ENCODE results near the gene MMP11. TPM values are rescaled to one million over a fixed set of nuclear protein-coding genes. Genes with fewer than 3 reads are reported as not detected.

MMP11 gene
- total and polyA plus RNA-seq, 4 donors = 0.33 to 33.7 (median 0.61) TPM

GRCh38 chr22:23754220-23754919 is 18.3 kb upstream of the MMP11 start, which contains the start of gene VPREB3:
Gene VPREB3, minus strand, starts transcription at chr22:23754425. Its CDS starts 62 bp downstream, at chr22:23754363.
- no peak for TF ChIP-seq RXRA (IDR thresholded peaks at IDR 0.05)
- DNase-seq (ENCODE audit: low spot score) = no peak
- Histone ChIP-seq H3K27ac (ENCODE audit: low read depth in 1 of 2, low read length in 2 of 2) (no peak within 1 kb of the TSS), H3K27me3 (ENCODE audit: control insufficient read depth in 4 of 4, insufficient read depth in 4 of 4, low read length in 3 of 4) (no peaks in the 10 kb centered on the region), H3K9ac (ENCODE audit: low read depth in 1 of 2, low read length in 2 of 2) (no peak within 1 kb of the TSS), H3K36me3 (ENCODE audit: control insufficient read depth in 4 of 4, insufficient read depth in 3 of 4, low read depth in 1 of 4, low read length in 3 of 4) (no peaks in the 10 kb centered on the region), H3K9me3 (ENCODE audit: control insufficient read depth in 4 of 4, low read length in 3 of 4) (no peaks in the 10 kb centered on the region), H3K4me1 (ENCODE audit: control insufficient read depth in 4 of 4, insufficient read depth in 4 of 4, low read length in 3 of 4) (peaks cover 0 to 10% (median 2%) of the 10 kb centered on the region in 4 donors), H3K4me3 (ENCODE audit: low read depth in 1 of 3, low read length in 3 of 3) (no peak within 1 kb of the TSS)
- 90% methylated on average over 14 of the region's 14 CpGs for WGBS

- H3K9ac ChIP-seq (ENCODE audit: low read depth in 1 of 2, low read length in 2 of 2) = no peak overlapping the region
- no peak overlapping the region for H3K4me3 ChIP-seq (ENCODE audit: low read depth in 1 of 3, low read length in 3 of 3)
- TF ChIP-seq RAD21 (IDR thresholded peaks at IDR 0.05) (no peak), RXRA (IDR thresholded peaks at IDR 0.05) (no peak), FOXA2 (IDR thresholded peaks at IDR 0.05) (no peak), YY1 (IDR thresholded peaks at IDR 0.05) (no peak), HNF4A (conservative IDR thresholded peaks at IDR 0.05) (no peak), ZBTB33 (IDR thresholded peaks at IDR 0.05) (no peak), EGR1 (IDR thresholded peaks at IDR 0.05; ENCODE audit: low read depth in 2 of 2) (no peak), GABPA (IDR thresholded peaks at IDR 0.05 in 1 of 2, conservative IDR thresholded peaks at IDR 0.05 in 1 of 2) (no peak), ATF3 (IDR thresholded peaks at IDR 0.05) (no peak), HNF4G (IDR thresholded peaks at IDR 0.05) (no peak), NR2F2 (IDR thresholded peaks at IDR 0.05) (no peak), CTCF (IDR thresholded peaks at IDR 0.05; ENCODE audit: low read depth, low read length, missing input control) (no peak), REST (IDR thresholded peaks at IDR 0.05) (no peak)
- no peak overlapping the region for H3K27ac ChIP-seq (ENCODE audit: low read depth in 1 of 2, low read length in 2 of 2)
- no peak for DNase-seq (ENCODE audit: low spot score)
- no peaks in the 10 kb centered on the region for H3K9me3 ChIP-seq (ENCODE audit: control insufficient read depth in 4 of 4, low read length in 3 of 4)
- H3K4me1 ChIP-seq (ENCODE audit: control insufficient read depth in 4 of 4, insufficient read depth in 4 of 4, low read length in 3 of 4) = peaks cover 0 to 10% (median 2%) of the 10 kb centered on the region in 4 donors
- 86% methylated on average over 6 of the region's 6 CpGs for WGBS
- H3K27me3 ChIP-seq (ENCODE audit: control insufficient read depth in 4 of 4, insufficient read depth in 4 of 4, low read length in 3 of 4) = no peaks in the 10 kb centered on the region
- H3K36me3 ChIP-seq (ENCODE audit: control insufficient read depth in 4 of 4, insufficient read depth in 3 of 4, low read depth in 1 of 4, low read length in 3 of 4) = no peaks in the 10 kb centered on the region
Measured at GRCh38 chr22:23754980-23755636, 17.5 kb upstream of the MMP11 start.

Measured in liver (tissue), 9 donors.